Measurements from ENCODE around the gene ENOPH1. TPM values are rescaled to one million over a fixed set of nuclear protein-coding genes. Genes with fewer than 3 reads are reported as not detected.

Gene ENOPH1
- total and polyA plus RNA-seq, 5 donors from 2014 or later = 26.7 to 48.7 (median 47.1) TPM

GRCh38 chr4:82436130-82436529 is 5.7 kb downstream of the ENOPH1 start:
- H3K4me1 Mint-ChIP-seq = peaks cover 32 to 90% (median 61%) of the 10 kb centered on the region in 4 donors

GRCh38 chr4:82436780-82437179 is 6.4 kb downstream of the ENOPH1 start:
- Mint-ChIP-seq H3K36me3 (peaks cover 26% of the 10 kb centered on the region), H3K9me3 (no peaks in the 10 kb centered on the region), H3K4me1 (peaks cover 32 to 89% (median 57%) of the 10 kb centered on the region in 4 donors), H3K27ac (peak overlapping the region in 2 of 3 donors; percentile 12 to 55), H3K27me3 (no peaks in the 10 kb centered on the region), H3K4me3 (no peak overlapping the region)
- H3K27ac ChIP-seq (ENCODE audit: insufficient read depth, low read length, poor library complexity, severe bottlenecking) = no peak overlapping the region
- no peaks in the 10 kb centered on the region for H3K27me3 ChIP-seq (ENCODE audit: control insufficient read depth, insufficient read depth, low read length)
- H3K4me3 ChIP-seq (ENCODE audit: low read depth, low read length) = no peak overlapping the region
- H3K36me3 ChIP-seq (ENCODE audit: control insufficient read depth, insufficient read depth, low read length) = peaks cover 12% of the 10 kb centered on the region
- ATAC-seq (ENCODE audit: low read depth in 2 of 2) (no peak), DNase-seq (no peak)
- no peaks in the 10 kb centered on the region for H3K9me3 ChIP-seq (ENCODE audit: control insufficient read depth in 2 of 2, low read length in 2 of 2)
- peaks cover 12% of the 10 kb centered on the region for H3K4me1 ChIP-seq (ENCODE audit: control insufficient read depth, insufficient read depth, low read length, poor library complexity, severe bottlenecking)

More at GRCh38 chr4:82436130-82436529, 5.7 kb downstream of the ENOPH1 start:
- Mint-ChIP-seq H3K27ac (no peak overlapping the region), H3K4me3 (no peak overlapping the region), H3K27me3 (no peaks in the 10 kb centered on the region), H3K36me3 (peaks cover 25% of the 10 kb centered on the region), H3K9me3 (no peaks in the 10 kb centered on the region)
- Histone ChIP-seq H3K27me3 (ENCODE audit: control insufficient read depth, insufficient read depth, low read length) (no peaks in the 10 kb centered on the region), H3K9me3 (ENCODE audit: control insufficient read depth in 2 of 2, low read length in 2 of 2) (no peaks in the 10 kb centered on the region), H3K36me3 (ENCODE audit: control insufficient read depth, insufficient read depth, low read length) (peaks cover 12% of the 10 kb centered on the region), H3K27ac (ENCODE audit: insufficient read depth, low read length, poor library complexity, severe bottlenecking) (no peak overlapping the region), H3K4me1 (ENCODE audit: control insufficient read depth, insufficient read depth, low read length, poor library complexity, severe bottlenecking) (peaks cover 19% of the 10 kb centered on the region), H3K4me3 (ENCODE audit: low read depth, low read length) (no peak overlapping the region)
- no peak for DNase-seq
- no peak for ATAC-seq (ENCODE audit: low read depth in 2 of 2)

- H3K4me1 ChIP-seq (ENCODE audit: control insufficient read depth, insufficient read depth, low read length, poor library complexity, severe bottlenecking) = peaks cover 6% of the 10 kb centered on the region
- H3K36me3 Mint-ChIP-seq = peaks cover 26% of the 10 kb centered on the region
- DNase-seq = no peak
- no peaks in the 10 kb centered on the region for H3K27me3 Mint-ChIP-seq
- no peak for ATAC-seq (ENCODE audit: low read depth in 2 of 2)
- peaks cover 32 to 89% (median 59%) of the 10 kb centered on the region in 4 donors for H3K4me1 Mint-ChIP-seq
- H3K4me3 ChIP-seq (ENCODE audit: low read depth, low read length) = no peak overlapping the region
- H3K9me3 ChIP-seq (ENCODE audit: control insufficient read depth in 2 of 2, low read length in 2 of 2) = no peaks in the 10 kb centered on the region
- H3K4me3 Mint-ChIP-seq = peak overlapping the region in 1 of 4 donors; percentile 51
- H3K9me3 Mint-ChIP-seq = no peaks in the 10 kb centered on the region
- H3K27ac ChIP-seq (ENCODE audit: insufficient read depth, low read length, poor library complexity, severe bottlenecking) = no peak overlapping the region
- H3K27ac Mint-ChIP-seq = peak overlapping the region in 1 of 3 donors; percentile 12
- no peaks in the 10 kb centered on the region for H3K27me3 ChIP-seq (ENCODE audit: control insufficient read depth, insufficient read depth, low read length)
- H3K36me3 ChIP-seq (ENCODE audit: control insufficient read depth, insufficient read depth, low read length) = peaks cover 12% of the 10 kb centered on the region
Measured at GRCh38 chr4:82437285-82438005, 7.1 kb downstream of the ENOPH1 start.

- H3K36me3 Mint-ChIP-seq = peaks cover 21% of the 10 kb centered on the region
- H3K9me3 Mint-ChIP-seq = no peaks in the 10 kb centered on the region
- Histone ChIP-seq H3K9me3 (ENCODE audit: control insufficient read depth in 2 of 2, low read length in 2 of 2) (no peaks in the 10 kb centered on the region), H3K36me3 (ENCODE audit: control insufficient read depth, insufficient read depth, low read length) (peaks cover 12% of the 10 kb centered on the region), H3K4me1 (ENCODE audit: control insufficient read depth, insufficient read depth, low read length, poor library complexity, severe bottlenecking) (peaks cover 4% of the 10 kb centered on the region), H3K4me3 (ENCODE audit: low read depth, low read length) (no peak overlapping the region), H3K27me3 (ENCODE audit: control insufficient read depth, insufficient read depth, low read length) (no peaks in the 10 kb centered on the region), H3K27ac (ENCODE audit: insufficient read depth, low read length, poor library complexity, severe bottlenecking) (no peak overlapping the region)
- H3K27me3 Mint-ChIP-seq = no peaks in the 10 kb centered on the region
- peak overlapping the region in 1 of 3 donors; percentile 48 for H3K27ac Mint-ChIP-seq
- no peak for DNase-seq
- ATAC-seq (ENCODE audit: low read depth in 2 of 2) = no peak
- peaks cover 26 to 77% (median 48%) of the 10 kb centered on the region in 4 donors for H3K4me1 Mint-ChIP-seq
- peak overlapping the region in 1 of 4 donors; percentile 73 for H3K4me3 Mint-ChIP-seq
Measured at GRCh38 chr4:82439088-82439487, 8.7 kb downstream of the ENOPH1 start.

GRCh38 chr4:82447886-82448285 is 17.5 kb downstream of the ENOPH1 start:
- Histone ChIP-seq H3K4me3 (ENCODE audit: low read depth, low read length) (no peak overlapping the region), H3K27me3 (ENCODE audit: control insufficient read depth, insufficient read depth, low read length) (no peaks in the 10 kb centered on the region), H3K9me3 (ENCODE audit: control insufficient read depth in 2 of 2, low read length in 2 of 2) (no peaks in the 10 kb centered on the region), H3K27ac (ENCODE audit: insufficient read depth, low read length, poor library complexity, severe bottlenecking) (no peak overlapping the region), H3K4me1 (ENCODE audit: control insufficient read depth, insufficient read depth, low read length, poor library complexity, severe bottlenecking) (no peaks in the 10 kb centered on the region), H3K36me3 (ENCODE audit: control insufficient read depth, insufficient read depth, low read length) (peaks cover 43% of the 10 kb centered on the region)
- no peak overlapping the region for H3K4me3 Mint-ChIP-seq
- H3K4me1 Mint-ChIP-seq = peaks cover 16 to 27% (median 24%) of the 10 kb centered on the region in 4 donors
- no peak for DNase-seq
- peaks cover 28% of the 10 kb centered on the region for H3K36me3 Mint-ChIP-seq
- no peak for ATAC-seq (ENCODE audit: low read depth in 2 of 2)
- no peaks in the 10 kb centered on the region for H3K27me3 Mint-ChIP-seq
- no peak overlapping the region for H3K27ac Mint-ChIP-seq
- no peaks in the 10 kb centered on the region for H3K9me3 Mint-ChIP-seq

GRCh38 chr4:82450966-82451755 is 20.8 kb downstream of the ENOPH1 start:
- Histone ChIP-seq H3K9me3 (ENCODE audit: control insufficient read depth in 2 of 2, low read length in 2 of 2) (no peaks in the 10 kb centered on the region), H3K27ac (ENCODE audit: insufficient read depth, low read length, poor library complexity, severe bottlenecking) (no peak overlapping the region), H3K36me3 (ENCODE audit: control insufficient read depth, insufficient read depth, low read length) (peaks cover 69% of the 10 kb centered on the region), H3K27me3 (ENCODE audit: control insufficient read depth, insufficient read depth, low read length) (no peaks in the 10 kb centered on the region), H3K4me3 (ENCODE audit: low read depth, low read length) (no peak overlapping the region), H3K4me1 (ENCODE audit: control insufficient read depth, insufficient read depth, low read length, poor library complexity, severe bottlenecking) (no peaks in the 10 kb centered on the region)
- no peaks in the 10 kb centered on the region for H3K27me3 Mint-ChIP-seq
- H3K4me3 Mint-ChIP-seq = no peak overlapping the region
- no peaks in the 10 kb centered on the region for H3K9me3 Mint-ChIP-seq
- ATAC-seq (ENCODE audit: low read depth in 2 of 2) (no peak), DNase-seq (no peak)
- H3K4me1 Mint-ChIP-seq = peaks cover 8 to 17% (median 14%) of the 10 kb centered on the region in 4 donors
- H3K36me3 Mint-ChIP-seq = peaks cover 41% of the 10 kb centered on the region
- H3K27ac Mint-ChIP-seq = peak overlapping the region in 1 of 3 donors; percentile 4

GRCh38 chr4:82452026-82452425 is 21.6 kb downstream of the ENOPH1 start:
- H3K4me3 Mint-ChIP-seq = no peak overlapping the region
- no peaks in the 10 kb centered on the region for H3K27me3 Mint-ChIP-seq
- H3K27ac Mint-ChIP-seq = no peak overlapping the region

More at GRCh38 chr4:82452026-82452425, 21.6 kb downstream of the ENOPH1 start:
- no peak overlapping the region for H3K27ac ChIP-seq (ENCODE audit: insufficient read depth, low read length, poor library complexity, severe bottlenecking)
- H3K36me3 ChIP-seq (ENCODE audit: control insufficient read depth, insufficient read depth, low read length) = peaks cover 77% of the 10 kb centered on the region
- Mint-ChIP-seq H3K36me3 (peaks cover 48% of the 10 kb centered on the region), H3K4me1 (peaks cover 8 to 17% (median 14%) of the 10 kb centered on the region in 4 donors), H3K9me3 (no peaks in the 10 kb centered on the region)
- DNase-seq (no peak), ATAC-seq (ENCODE audit: low read depth in 2 of 2) (no peak)
- no peaks in the 10 kb centered on the region for H3K27me3 ChIP-seq (ENCODE audit: control insufficient read depth, insufficient read depth, low read length)
- H3K4me1 ChIP-seq (ENCODE audit: control insufficient read depth, insufficient read depth, low read length, poor library complexity, severe bottlenecking) = no peaks in the 10 kb centered on the region
- no peak overlapping the region for H3K4me3 ChIP-seq (ENCODE audit: low read depth, low read length)
- H3K9me3 ChIP-seq (ENCODE audit: control insufficient read depth in 2 of 2, low read length in 2 of 2) = no peaks in the 10 kb centered on the region

Data from CD4-positive, CD25-positive, alpha-beta regulatory T cell (primary cell).